ENCODE data around the gene GOLGA7B.

GRCh38 chr10:97849103-97849686, 448 bp upstream of the GOLGA7B start:
- TF ChIP-seq CTCF (IDR thresholded peaks at IDR 0.05): no peak
- TF ChIP-seq POLR2A (IDR thresholded peaks at IDR 0.05): no peak
